ENCODE measurements around the gene OXCT2. TPM values are rescaled to one million over a fixed set of nuclear protein-coding genes. Genes with fewer than 3 reads are reported as not detected.
A peak's percentile ranks its signal among the peaks of the same experiment; 100 is the strongest.
"Not testable (repeated sequence)": the region's sequence is repeated elsewhere in the genome, so short reads cannot be mapped to it uniquely, and the experiment has no call there.

Gene OXCT2
- total and polyA plus RNA-seq, 2 of the 13 experiments (the other 11 are each of a cell fraction or from before 2014, with no cell fraction given): 0.21 to 0.33 TPM

GRCh38 chr1:39799770-39800470 lies 28.8 kb upstream of the OXCT2 start (continued):
- TF ChIP-seq FOXA1 (IDR thresholded peaks at IDR 0.05): 0 out of 2 replicates have a peak, but pooled peaks have one; percentile 21
- TF ChIP-seq FOXA1 (CRISPR knock-in tag; IDR thresholded peaks at IDR 0.05): 0 out of 2 replicates have a peak, but pooled peaks have one; percentile 28
- no peak for TF ChIP-seq KLF16 (CRISPR knock-in tag; IDR thresholded peaks at IDR 0.05)
- no peak for TF ChIP-seq NCOA5 (CRISPR knock-in tag; IDR thresholded peaks at IDR 0.05)
- no peak for TF ChIP-seq SRF (IDR thresholded peaks at IDR 0.05; ENCODE audit: low read depth, low read length)

- H4K20me1 ChIP-seq (ENCODE audit: insufficient read depth, low read length); H3K9ac ChIP-seq (ENCODE audit: insufficient read depth, low read depth, low read length); H3K79me2 ChIP-seq (ENCODE audit: insufficient read depth, low read length); FAIRE-seq; BruUV-seq (replicated peaks); H2AFZ ChIP-seq (ENCODE audit: low read length); H3K9me3 ChIP-seq (ENCODE audit: low read length); H3K36me3 ChIP-seq (replicated peaks in 1 of 2; ENCODE audit: control insufficient read depth in 1 of 2, insufficient read depth in 2 of 2, low read length in 2 of 2); in situ Hi-C loops (cut with HindIII; ENCODE audit: extremely low pct_ligation_motif_present, low pct_unique_long_range_greater_than_20kb); H3K27me3 ChIP-seq (ENCODE audit: control insufficient read depth in 1 of 2, insufficient read depth in 2 of 2, low read length in 2 of 2); H3K27ac ChIP-seq (ENCODE audit: extremely low read length, insufficient read depth, low read length); H3K4me2 ChIP-seq (ENCODE audit: low read depth, low read length); H3K4me3 ChIP-seq (replicated peaks in 1 of 3; ENCODE audit: insufficient read depth in 1 of 3, low read depth in 2 of 3, low read length in 3 of 3); TF ChIP-seq USF2 (CRISPR knock-in tag; IDR thresholded peaks at IDR 0.05; ENCODE audit: borderline replicate concordance): not testable (repeated sequence)
- peak; percentile 36; the same call in 1 of the 2 replicates for TF ChIP-seq USF2 (IDR thresholded peaks at IDR 0.05; ENCODE audit: low read depth, low read length)
- TF ChIP-seq, protein P1, sequence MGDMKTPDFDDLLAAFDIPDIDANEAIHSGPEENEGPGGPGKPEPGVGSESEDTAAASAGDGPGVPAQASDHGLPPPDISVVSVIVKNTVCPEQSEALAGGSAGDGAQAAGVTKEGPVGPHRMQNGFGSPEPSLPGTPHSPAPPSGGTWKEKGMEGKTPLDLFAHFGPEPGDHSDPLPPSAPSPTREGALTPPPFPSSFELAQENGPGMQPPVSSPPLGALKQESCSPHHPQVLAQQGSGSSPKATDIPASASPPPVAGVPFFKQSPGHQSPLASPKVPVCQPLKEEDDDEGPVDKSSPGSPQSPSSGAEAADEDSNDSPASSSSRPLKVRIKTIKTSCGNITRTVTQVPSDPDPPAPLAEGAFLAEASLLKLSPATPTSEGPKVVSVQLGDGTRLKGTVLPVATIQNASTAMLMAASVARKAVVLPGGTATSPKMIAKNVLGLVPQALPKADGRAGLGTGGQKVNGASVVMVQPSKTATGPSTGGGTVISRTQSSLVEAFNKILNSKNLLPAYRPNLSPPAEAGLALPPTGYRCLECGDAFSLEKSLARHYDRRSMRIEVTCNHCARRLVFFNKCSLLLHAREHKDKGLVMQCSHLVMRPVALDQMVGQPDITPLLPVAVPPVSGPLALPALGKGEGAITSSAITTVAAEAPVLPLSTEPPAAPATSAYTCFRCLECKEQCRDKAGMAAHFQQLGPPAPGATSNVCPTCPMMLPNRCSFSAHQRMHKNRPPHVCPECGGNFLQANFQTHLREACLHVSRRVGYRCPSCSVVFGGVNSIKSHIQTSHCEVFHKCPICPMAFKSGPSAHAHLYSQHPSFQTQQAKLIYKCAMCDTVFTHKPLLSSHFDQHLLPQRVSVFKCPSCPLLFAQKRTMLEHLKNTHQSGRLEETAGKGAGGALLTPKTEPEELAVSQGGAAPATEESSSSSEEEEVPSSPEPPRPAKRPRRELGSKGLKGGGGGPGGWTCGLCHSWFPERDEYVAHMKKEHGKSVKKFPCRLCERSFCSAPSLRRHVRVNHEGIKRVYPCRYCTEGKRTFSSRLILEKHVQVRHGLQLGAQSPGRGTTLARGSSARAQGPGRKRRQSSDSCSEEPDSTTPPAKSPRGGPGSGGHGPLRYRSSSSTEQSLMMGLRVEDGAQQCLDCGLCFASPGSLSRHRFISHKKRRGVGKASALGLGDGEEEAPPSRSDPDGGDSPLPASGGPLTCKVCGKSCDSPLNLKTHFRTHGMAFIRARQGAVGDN (CRISPR knock-in tag; IDR thresholded peaks at IDR 0.05): peak; percentile 47; the same call in 1 of the 2 replicates
- peak; percentile 17; the same call in 1 of the 2 replicates for TF ChIP-seq ZMYM4 (CRISPR knock-in tag; IDR thresholded peaks at IDR 0.05)
- TF ChIP-seq BHLHE40 (IDR thresholded peaks at IDR 0.05; ENCODE audit: low read length): peak; percentile 74
- TF ChIP-seq, protein P2, sequence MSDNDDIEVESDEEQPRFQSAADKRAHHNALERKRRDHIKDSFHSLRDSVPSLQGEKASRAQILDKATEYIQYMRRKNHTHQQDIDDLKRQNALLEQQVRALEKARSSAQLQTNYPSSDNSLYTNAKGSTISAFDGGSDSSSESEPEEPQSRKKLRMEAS (IDR thresholded peaks at IDR 0.05): 0 out of 2 replicates have a peak, but pooled peaks have one; percentile 38
- WGBS (ENCODE audit: low lambda C conversion rate): 50% methylated on average over 16 of the region's 26 CpGs
- ATAC-seq: peak; percentile 87
- intact Hi-C loops (cut with micrococcal nuclease; ENCODE audit: unreplicated experiment): loop anchor here (1.0 kb wide), 1 partner anchor 97 kb away; no protein-coding TSS in a partner anchor
- POLR2A ChIA-PET: interaction anchor here (1.2 to 1.4 kb wide), 2 partner anchors 10 to 102 kb away, joined by 3 read pairs; no protein-coding TSS in a partner anchor
- peaks cover 20% of the 10 kb centered on the region for H3K4me1 ChIP-seq (ENCODE audit: insufficient read depth, low read length)
- DNase-seq (ENCODE audit: low spot score): peak; percentile 44
- CTCF ChIA-PET (ENCODE audit: low intra/inter-chr PET ratio, low total read pairs): interaction anchor here (0.9 kb wide), 1 partner anchor 97 kb away, joined by 4 read pairs; no protein-coding TSS in a partner anchor
These were observed 28.0 kb upstream of the OXCT2 start for GRCh38 chr1:39798859-39799769.
